Gastroesophageal sphincter (tissue), 4 donors: ENCODE results near the gene TEKT5. TPM values are rescaled to one million over a fixed set of nuclear protein-coding genes. Genes with fewer than 3 reads are reported as not detected.
A peak's percentile ranks its signal among the peaks of the same experiment; 100 is the strongest.

Experiments
- ATAC-seq: fragments of 150-250 bp; one replicate; pipeline ENCODE4 v1.9.1; 2016; ENCODE audit warnings: mild to moderate bottlenecking, moderate library complexity
- H3K27ac ChIP-seq, 4 donors: fragments of 200-600 bp; sonication (generic) in 3 of 4; 1 replicate in 3 of 4; 2 replicates in 1 of 4; pipeline ENCODE4 v1.5.1; 2016 to 2019
- H3K27me3 ChIP-seq: fragments of 200-600 bp; sonication (generic); one replicate; pipeline ENCODE4 v1.5.1; 2019
- H3K36me3 ChIP-seq, 2 donors: fragments of 200-600 bp; sonication (generic); one replicate each; pipeline ENCODE4 v1.5.1; 2019; ENCODE audit warnings: control low read depth in 1 of 2
- H3K4me1 ChIP-seq, 3 donors: fragments of 200-600 bp; sonication (generic); 1 replicate in 2 of 3; 2 replicates in 1 of 3; pipeline ENCODE4 v1.5.1; 2016 to 2019; ENCODE audit warnings: control low read depth in 2 of 3
- H3K4me3 ChIP-seq, 2 donors: fragments of 200-600 bp; sonication (generic); one replicate each; pipeline ENCODE4 v1.5.1; 2019; ENCODE audit warnings: mild to moderate bottlenecking in 1 of 2, moderate library complexity in 1 of 2
- H3K9me3 ChIP-seq, 3 donors: fragments of 200-600 bp; sonication (generic); one replicate each; pipeline ENCODE4 v1.5.1; 2017 to 2019; ENCODE audit warnings: control low read depth in 2 of 3
- CTCF ChIP-seq, 4 experiments: fragments of 200-600 bp in 2 of 4; fragments of 450-650 bp in 2 of 4; sonication (generic) in 1 of 4; IDR thresholded peaks; one replicate each; pipeline ENCODE4 v1.5.1; 2017 to 2019; ENCODE audit warnings: antibody characterized with exemption in 4 of 4, mild to moderate bottlenecking in 2 of 4, moderate library complexity in 2 of 4
- EP300 ChIP-seq: sonication (generic); formaldehyde crosslinking; IDR thresholded peaks from one replicate; pipeline ENCODE4 v1.6.1; 2017; ENCODE audit warnings: antibody characterized with exemption, mild to moderate bottlenecking
- POLR2A ChIP-seq, 2 donors: fragments of 450-650 bp; IDR thresholded peaks; one replicate each; pipeline ENCODE4 v1.6.1; 2017; ENCODE audit warnings: antibody characterized with exemption in 2 of 2, mild to moderate bottlenecking in 2 of 2, moderate library complexity in 1 of 2
- POLR2AphosphoS5 ChIP-seq: sonication (generic); formaldehyde crosslinking; IDR thresholded peaks from one replicate; pipeline ENCODE4 v1.6.1; 2017; ENCODE audit warnings: antibody characterized with exemption
- WGBS, 2 donors: methylation state at CpG; one replicate each; pipeline ENCODE4 v1.1.5; 2018; ENCODE audit warnings: low coverage in 1 of 2; 5-methylcytosine and 5-hydroxymethylcytosine counted together
- total RNA-seq, 4 donors: library from RNA; depleted of rRNA; stranded (reverse); fragments of >200 nt; gene quantifications; one replicate each; pipeline ENCODE4 v1.1.0, GENCODE V29; 2016

TEKT5 gene
- total RNA-seq, 4 donors from 2014 or later, result 0.19 TPM; not detected in 3

DNA sequence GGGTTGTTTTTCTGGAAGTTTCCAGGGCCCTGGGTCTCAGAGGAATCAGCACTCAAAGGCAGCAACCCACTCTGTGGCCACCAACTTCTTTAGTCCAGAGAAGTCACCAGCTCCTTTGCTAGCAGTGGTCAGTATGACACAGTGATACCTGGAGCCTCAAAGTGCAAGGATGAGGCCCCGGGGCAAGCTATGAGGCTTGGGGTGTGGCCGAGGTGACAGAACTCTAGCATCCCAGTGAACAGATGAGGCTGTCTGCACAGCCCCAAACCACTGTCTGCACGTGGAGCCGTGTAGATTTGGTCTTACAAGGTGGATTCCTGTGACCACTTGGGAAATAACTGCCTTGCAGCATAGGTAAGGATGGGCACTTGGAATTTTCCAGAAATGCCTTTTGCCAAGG, 24.9 kb downstream of the TEKT5 start:
- WGBS, 2 donors, result 83 to 100% methylated on average over 2 to 4 of the region's 4 CpGs
- Histone ChIP-seq H3K36me3 (no peaks in the 10 kb centered on the region), H3K9me3 (no peaks in the 10 kb centered on the region), H3K4me3 (no peak overlapping the region), H3K4me1 (no peaks in the 10 kb centered on the region), H3K27me3 (peaks cover 4% of the 10 kb centered on the region), H3K27ac (no peak overlapping the region)
- ATAC-seq, result no peak
- TF ChIP-seq POLR2AphosphoS5 (no peak), POLR2A (IDR thresholded peaks at IDR 0.05) (no peak), CTCF (IDR thresholded peaks at IDR 0.05) (no peak), EP300 (no peak)

GRCh38 chr16:10668322-10669045, 26.2 kb downstream of the TEKT5 start:
- Histone ChIP-seq H3K27me3 (peaks cover 4% of the 10 kb centered on the region), H3K9me3 (no peaks in the 10 kb centered on the region), H3K4me3 (no peak overlapping the region), H3K4me1 (no peaks in the 10 kb centered on the region), H3K36me3 (no peaks in the 10 kb centered on the region), H3K27ac (no peak overlapping the region)
- WGBS, 2 donors, result 82 to 100% methylated on average over 1 to 3 of the region's 8 CpGs
- TF ChIP-seq CTCF (IDR thresholded peaks at IDR 0.05) (peak in 1 of 4 experiments; percentile 37), POLR2AphosphoS5 (no peak), POLR2A (IDR thresholded peaks at IDR 0.05) (no peak), EP300 (no peak)
- no peak for ATAC-seq

GRCh38 chr16:10667239-10667638, 27.5 kb downstream of the TEKT5 start:
- Histone ChIP-seq H3K4me3 (no peak overlapping the region), H3K27me3 (peaks cover 4% of the 10 kb centered on the region), H3K9me3 (no peaks in the 10 kb centered on the region), H3K27ac (no peak overlapping the region), H3K36me3 (no peaks in the 10 kb centered on the region), H3K4me1 (no peaks in the 10 kb centered on the region)
- no peak for ATAC-seq
- WGBS, 2 donors, result 89 to 93% methylated on average over 5 to 8 of the region's 8 CpGs
- no peak for TF ChIP-seq POLR2A (IDR thresholded peaks at IDR 0.05)
- TF ChIP-seq POLR2AphosphoS5, result no peak
- no peak for TF ChIP-seq CTCF (IDR thresholded peaks at IDR 0.05)
- TF ChIP-seq EP300, result no peak

- TF ChIP-seq POLR2AphosphoS5 (no peak), EP300 (no peak), CTCF (IDR thresholded peaks at IDR 0.05) (no peak)
Measured at GRCh38 chr16:10666291-10666690, 28.4 kb downstream of the TEKT5 start.

GRCh38 chr16:10665166-10665565, 29.6 kb downstream of the TEKT5 start:
- ATAC-seq, result no peak
- Histone ChIP-seq H3K36me3 (no peaks in the 10 kb centered on the region), H3K9me3 (no peaks in the 10 kb centered on the region), H3K4me3 (no peak overlapping the region), H3K4me1 (no peaks in the 10 kb centered on the region), H3K27me3 (peaks cover 4% of the 10 kb centered on the region), H3K27ac (no peak overlapping the region)
- 68 to 69% methylated on average over 7 of the region's 7 CpGs for WGBS, 2 donors
- TF ChIP-seq POLR2AphosphoS5 (no peak), EP300 (no peak), CTCF (IDR thresholded peaks at IDR 0.05) (no peak), POLR2A (IDR thresholded peaks at IDR 0.05) (no peak)

More at GRCh38 chr16:10666291-10666690, 28.4 kb downstream of the TEKT5 start:
- ATAC-seq, result no peak
- no peak overlapping the region for H3K4me3 ChIP-seq
- 94% methylated on average over 2 of the region's 4 CpGs; no CpG with 5 or more reads in 1 of the 2 donors for WGBS, 2 donors
- no peaks in the 10 kb centered on the region for H3K4me1 ChIP-seq
- H3K36me3 ChIP-seq, result no peaks in the 10 kb centered on the region
- no peaks in the 10 kb centered on the region for H3K9me3 ChIP-seq
- peaks cover 4% of the 10 kb centered on the region for H3K27me3 ChIP-seq
- no peak overlapping the region for H3K27ac ChIP-seq
